Mesenchymal stem cell (in vitro differentiated cells and primary cell): ENCODE data around the gene MAP3K14.

ENCODE experiments used
- DNase-seq: peaks from one replicate; pipeline ENCODE4 v3.0.0-alpha.2; 2013
- H2AFZ ChIP-seq: one replicate; pipeline ENCODE4 v1.6.1; 2013; ENCODE audit warnings: low read depth, mild to moderate bottlenecking, control low read depth, inconsistent platforms, low read length, moderate library complexity
- H2AK5ac ChIP-seq: 2 replicates; pipeline ENCODE4 v1.6.1; 2013; ENCODE audit warnings: low read length, moderate library complexity, mild to moderate bottlenecking, inconsistent platforms; ENCODE audit not compliant: severe bottlenecking
- H2BK120ac ChIP-seq: one replicate; pipeline ENCODE4 v1.6.1; 2013; ENCODE audit warnings: low read depth, mild to moderate bottlenecking, inconsistent platforms, low read length, moderate library complexity
- H2BK12ac ChIP-seq, 2 experiments: one replicate each; pipeline ENCODE4 v1.6.1; 2013; ENCODE audit warnings: inconsistent platforms in 2 of 2, low read length in 2 of 2, mild to moderate bottlenecking in 2 of 2, moderate library complexity in 2 of 2, control low read depth in 1 of 2
- H2BK15ac ChIP-seq: one replicate; pipeline ENCODE4 v1.6.1; 2013; ENCODE audit warnings: mild to moderate bottlenecking, low read depth, inconsistent platforms; ENCODE audit not compliant: poor library complexity, severe bottlenecking
- H2BK5ac ChIP-seq: 2 replicates; pipeline ENCODE4 v1.6.1; 2013; ENCODE audit warnings: low read depth, mild to moderate bottlenecking, low read length, control low read depth, inconsistent platforms; ENCODE audit not compliant: poor library complexity, severe bottlenecking
- H3K14ac ChIP-seq, 2 experiments: one replicate each; pipeline ENCODE4 v1.6.1; 2013; ENCODE audit warnings: inconsistent platforms in 2 of 2, low read length in 2 of 2, control low read depth in 1 of 2, mild to moderate bottlenecking in 1 of 2, moderate library complexity in 1 of 2
- H3K18ac ChIP-seq, 2 experiments: one replicate each; pipeline ENCODE4 v1.6.1; 2013; ENCODE audit warnings: inconsistent platforms in 2 of 2, low read length in 2 of 2, control low read depth in 1 of 2, low read depth in 1 of 2, mild to moderate bottlenecking in 1 of 2
- H3K23ac ChIP-seq, 2 experiments: one replicate each; pipeline ENCODE4 v1.6.1; 2013; ENCODE audit warnings: inconsistent platforms in 2 of 2, low read length in 2 of 2, mild to moderate bottlenecking in 2 of 2, moderate library complexity in 2 of 2, control low read depth in 1 of 2
- H3K27ac ChIP-seq: 2 replicates; pipeline ENCODE4 v1.5.1; 2013; ENCODE audit warnings: mild to moderate bottlenecking, moderate library complexity, low read length, control low read depth, inconsistent platforms; ENCODE audit not compliant: poor library complexity, severe bottlenecking
- H3K27me3 ChIP-seq, 2 experiments: 2 replicates each; pipeline versions ENCODE4 v1.6.1 to v1.7.0; 2013; ENCODE audit warnings: low read length in 2 of 2, mild to moderate bottlenecking in 2 of 2, moderate library complexity in 2 of 2, control low read depth in 1 of 2, inconsistent platforms in 1 of 2; ENCODE audit not compliant: control insufficient read depth in 1 of 2, insufficient read depth in 1 of 2
- H3K36me3 ChIP-seq, 2 experiments: 2 replicates each; pipeline versions ENCODE4 v1.6.1 to v1.7.0; 2013; ENCODE audit warnings: low read length in 2 of 2, control low read depth in 1 of 2, inconsistent platforms in 1 of 2, low read depth in 1 of 2, mild to moderate bottlenecking in 1 of 2; ENCODE audit not compliant: insufficient read depth in 2 of 2, control insufficient read depth in 1 of 2
- H3K4ac ChIP-seq, 2 experiments: one replicate each; pipeline ENCODE4 v1.6.1; 2013; ENCODE audit warnings: inconsistent platforms in 2 of 2, low read length in 2 of 2, mild to moderate bottlenecking in 2 of 2, moderate library complexity in 2 of 2, control low read depth in 1 of 2, low read depth in 1 of 2
- H3K4me1 ChIP-seq: 2 replicates; pipeline ENCODE4 v1.6.1; 2013; ENCODE audit warnings: low read depth, low read length, control low read depth; ENCODE audit not compliant: control insufficient read depth, insufficient read depth
- H3K4me2 ChIP-seq: 2 replicates; pipeline ENCODE4 v1.6.1; 2013; ENCODE audit warnings: low read length, mild to moderate bottlenecking, inconsistent platforms; ENCODE audit not compliant: poor library complexity, severe bottlenecking
- H3K4me3 ChIP-seq, 2 experiments: 2 replicates each; pipeline versions ENCODE4 v1.5.1 to v1.7.0; 2013; ENCODE audit warnings: low read length in 2 of 2, mild to moderate bottlenecking in 2 of 2, control low read depth in 1 of 2, low read depth in 1 of 2; ENCODE audit not compliant: insufficient read depth in 1 of 2
- H3K79me1 ChIP-seq: replicated peaks from 2 replicates; pipeline ENCODE4 v1.6.1; 2013; ENCODE audit warnings: mild to moderate bottlenecking, control low read depth, low read length, inconsistent platforms; ENCODE audit not compliant: poor library complexity, severe bottlenecking
- H3K9ac ChIP-seq: 2 replicates; pipeline ENCODE4 v1.7.0; 2013; ENCODE audit warnings: mild to moderate bottlenecking, low read length, moderate library complexity
- H3K9me3 ChIP-seq: 2 replicates; pipeline ENCODE4 v1.7.0; 2013; ENCODE audit warnings: mild to moderate bottlenecking, low read length; ENCODE audit not compliant: control insufficient read depth
- H4K8ac ChIP-seq: one replicate; pipeline ENCODE4 v1.6.1; 2013; ENCODE audit warnings: inconsistent platforms, mild to moderate bottlenecking, low read length, moderate library complexity
- H4K91ac ChIP-seq: one replicate; pipeline ENCODE4 v1.6.1; 2013; ENCODE audit warnings: mild to moderate bottlenecking, low read length, inconsistent platforms
- WGBS: methylation state at CpG from one replicate; pipeline ENCODE4 v1.1.7; 2013; ENCODE audit warnings: mixed read lengths; 5-methylcytosine and 5-hydroxymethylcytosine counted together

Gene MAP3K14

DNA sequence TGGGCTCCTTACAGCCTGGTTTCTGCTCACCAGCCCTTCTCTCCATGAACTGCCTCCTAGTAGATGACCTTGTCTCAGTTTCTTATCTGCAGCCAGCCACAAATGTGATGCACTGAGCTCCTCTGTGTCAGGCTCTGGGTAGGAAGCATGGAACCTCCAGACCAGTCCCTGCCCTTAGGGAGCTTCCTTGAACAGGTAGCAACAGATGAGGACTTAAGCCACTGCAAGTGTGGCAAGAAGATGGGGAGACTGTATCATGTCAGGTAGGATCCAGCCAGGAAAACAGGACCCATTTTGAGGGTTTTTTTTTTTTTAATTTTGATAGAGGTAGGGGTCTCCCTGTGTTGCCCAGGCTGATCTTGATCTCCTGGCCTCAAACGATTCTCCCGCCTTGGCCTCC lies 5.3 kb upstream of the MAP3K14 start:
- Histone ChIP-seq H2BK120ac (no peak overlapping the region), H2BK15ac (peak overlapping the region; percentile 37), H3K18ac (peak overlapping the region; percentile 41 to 49), H2BK5ac (no peak overlapping the region), H3K9me3 (no peaks in the 10 kb centered on the region), H3K9ac (no peak overlapping the region), H3K4me3 (no peak overlapping the region), H3K27ac (peak overlapping the region; percentile 82), H3K4me1 (peaks cover 38% of the 10 kb centered on the region), H3K27me3 (no peaks in the 10 kb centered on the region), H3K14ac (peak overlapping the region in 1 of 2 experiments; percentile 26), H3K36me3 (no peaks in the 10 kb centered on the region), H4K91ac (no peak overlapping the region), H3K23ac (no peak overlapping the region), H2AFZ (no peak overlapping the region), H2BK12ac (peak overlapping the region in 1 of 2 experiments; percentile 26), H3K4me2 (no peak overlapping the region), H3K4ac (no peak overlapping the region), H4K8ac (no peak overlapping the region), H2AK5ac (peak overlapping the region; percentile 42), H3K79me1 (no peaks in the 10 kb centered on the region)
- no peak for DNase-seq
- WGBS = 100% methylated on average over 1 of the region's 2 CpGs

DNA sequence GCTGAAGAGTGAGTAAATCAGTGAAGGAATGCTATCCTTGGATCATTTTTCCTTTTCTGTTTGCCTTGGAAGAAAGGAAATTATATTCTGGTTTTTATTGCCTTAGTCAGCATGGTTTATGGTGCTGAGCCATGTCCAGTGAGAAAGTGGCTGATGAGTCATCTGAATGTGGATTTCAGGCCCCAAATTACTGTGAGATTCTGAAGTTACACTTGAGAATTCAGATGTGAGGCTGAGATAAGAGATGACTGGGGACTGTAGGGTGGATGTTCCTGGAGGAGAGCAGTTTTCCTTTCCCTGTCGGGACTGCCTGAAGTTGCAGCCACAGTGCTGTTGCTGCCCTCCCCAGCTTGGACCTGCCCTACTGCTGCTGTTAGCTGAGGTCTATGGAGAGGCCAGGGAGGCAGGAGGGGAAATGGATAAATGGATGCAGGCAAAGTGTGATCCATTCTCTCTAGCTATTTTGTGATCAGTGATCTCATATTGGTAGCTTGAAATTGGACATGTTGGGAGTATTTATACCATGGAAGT lies 4.2 kb upstream of the MAP3K14 start:
- H2BK120ac ChIP-seq = no peak overlapping the region
- peak overlapping the region; percentile 3 for H2BK5ac ChIP-seq
- peak overlapping the region; percentile 51 for H3K9ac ChIP-seq
- DNase-seq = peak; percentile 97
- 0% methylated on average over 1 of the region's 1 CpG for WGBS
- no peaks in the 10 kb centered on the region for H3K9me3 ChIP-seq
- no peak overlapping the region for H4K91ac ChIP-seq
- H2BK12ac ChIP-seq = peak overlapping the region; percentile 87 to 90
- H3K27me3 ChIP-seq = no peaks in the 10 kb centered on the region
- no peak overlapping the region for H4K8ac ChIP-seq
- no peak overlapping the region for H3K4me2 ChIP-seq
- H3K4me1 ChIP-seq = peaks cover 38% of the 10 kb centered on the region
- H3K36me3 ChIP-seq = no peaks in the 10 kb centered on the region
- H2AK5ac ChIP-seq = peak overlapping the region; percentile 42
- no peak overlapping the region for H2BK15ac ChIP-seq
- no peak overlapping the region for H3K4ac ChIP-seq
- H3K18ac ChIP-seq = peak overlapping the region in 1 of 2 experiments; percentile 4
- peak overlapping the region in 1 of 2 experiments; percentile 30 for H3K4me3 ChIP-seq
- no peak overlapping the region for H3K14ac ChIP-seq
- no peak overlapping the region for H3K23ac ChIP-seq
- H3K79me1 ChIP-seq = no peaks in the 10 kb centered on the region
- H2AFZ ChIP-seq = no peak overlapping the region
- peak overlapping the region; percentile 82 for H3K27ac ChIP-seq

DNA sequence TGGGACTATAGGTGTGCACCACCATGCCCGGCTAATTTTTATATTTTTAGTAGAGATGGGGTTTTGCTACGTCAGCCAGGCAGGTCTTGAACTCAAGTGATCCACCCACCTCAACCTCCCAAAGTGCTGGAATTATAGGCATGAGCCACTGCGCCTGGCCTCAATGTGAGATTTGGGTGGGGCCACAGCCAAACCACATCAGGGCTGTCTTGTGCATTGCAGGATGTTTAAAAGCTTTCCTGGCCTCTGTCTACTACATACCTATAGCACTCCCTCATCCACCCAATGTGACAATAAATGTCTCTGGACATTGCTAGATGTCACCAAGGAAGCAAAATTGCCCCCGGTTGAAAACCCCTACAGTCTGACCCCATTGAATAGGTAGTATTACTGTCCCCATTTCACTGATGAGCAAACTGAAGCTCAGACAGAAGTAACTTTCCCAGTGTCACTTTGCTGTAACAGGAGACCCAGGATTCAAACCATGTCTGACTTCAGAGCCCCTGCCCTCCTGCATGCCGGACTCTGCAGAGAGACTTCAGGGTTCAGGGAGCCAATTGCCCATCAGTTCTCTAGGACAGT lies 3.6 kb upstream of the MAP3K14 start:
- Histone ChIP-seq H3K79me1 (no peaks in the 10 kb centered on the region), H3K27ac (peak overlapping the region; percentile 82), H2AFZ (no peak overlapping the region), H3K27me3 (no peaks in the 10 kb centered on the region), H2BK12ac (peak overlapping the region; percentile 30 to 87), H3K4me2 (no peak overlapping the region), H2BK120ac (peak overlapping the region; percentile 73), H3K36me3 (no peaks in the 10 kb centered on the region), H3K9ac (peak overlapping the region; percentile 41), H4K91ac (no peak overlapping the region), H4K8ac (peak overlapping the region; percentile 27), H2AK5ac (peak overlapping the region; percentile 96), H3K4me1 (peaks cover 33% of the 10 kb centered on the region), H3K4me3 (peak overlapping the region in 1 of 2 experiments; percentile 8), H3K4ac (peak overlapping the region; percentile 41 to 49), H2BK5ac (peak overlapping the region; percentile 51), H2BK15ac (no peak overlapping the region), H3K9me3 (no peaks in the 10 kb centered on the region), H3K18ac (peak overlapping the region; percentile 20 to 37), H3K14ac (no peak overlapping the region), H3K23ac (no peak overlapping the region)
- WGBS = 32% methylated on average over 4 of the region's 5 CpGs
- no peak for DNase-seq

DNA sequence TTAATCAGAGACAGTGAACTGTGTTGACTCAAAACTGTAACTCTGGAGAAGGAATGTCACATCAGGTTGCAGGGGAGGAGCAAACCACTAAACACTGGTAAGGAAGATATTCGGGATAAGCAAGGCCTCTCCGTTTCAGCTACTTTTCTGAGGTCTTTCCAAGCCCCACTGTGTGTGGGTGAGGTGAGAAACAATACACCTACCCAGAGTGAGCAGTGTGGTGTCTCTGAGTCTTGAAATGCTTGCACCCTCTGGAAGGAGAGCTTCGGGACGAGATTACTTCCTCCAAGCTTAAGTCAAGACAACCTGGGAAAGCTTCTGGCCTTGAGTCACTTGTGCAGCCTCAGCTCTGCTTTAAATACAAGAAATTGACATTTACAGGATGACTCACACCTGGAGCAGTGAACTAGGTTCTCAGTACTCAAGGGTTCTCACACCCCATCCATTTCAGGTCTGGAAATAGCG lies 2.5 kb upstream of the MAP3K14 start:
- Histone ChIP-seq H3K4me3 (no peak overlapping the region), H3K18ac (peak overlapping the region in 1 of 2 experiments; percentile 35), H2BK15ac (no peak overlapping the region), H2BK5ac (no peak overlapping the region), H4K8ac (no peak overlapping the region), H3K79me1 (no peaks in the 10 kb centered on the region), H3K14ac (no peak overlapping the region), H3K9me3 (no peaks in the 10 kb centered on the region), H3K4me2 (no peak overlapping the region), H3K27me3 (no peaks in the 10 kb centered on the region), H3K23ac (no peak overlapping the region), H4K91ac (no peak overlapping the region), H3K4ac (no peak overlapping the region), H3K27ac (peak overlapping the region; percentile 82), H3K36me3 (no peaks in the 10 kb centered on the region), H3K9ac (no peak overlapping the region), H2BK120ac (no peak overlapping the region), H2AFZ (no peak overlapping the region), H3K4me1 (peaks cover 33% of the 10 kb centered on the region), H2BK12ac (peak overlapping the region in 1 of 2 experiments; percentile 63), H2AK5ac (peak overlapping the region; percentile 37)
- peak; percentile 74 for DNase-seq
- WGBS = 45% methylated on average over 5 of the region's 5 CpGs
